Measurements from ENCODE around the gene SIRT2.
"Not testable (repeated sequence)": the region's sequence is repeated elsewhere in the genome, so short reads cannot be mapped to it uniquely, and the experiment has no call there.

SIRT2 gene

DNA sequence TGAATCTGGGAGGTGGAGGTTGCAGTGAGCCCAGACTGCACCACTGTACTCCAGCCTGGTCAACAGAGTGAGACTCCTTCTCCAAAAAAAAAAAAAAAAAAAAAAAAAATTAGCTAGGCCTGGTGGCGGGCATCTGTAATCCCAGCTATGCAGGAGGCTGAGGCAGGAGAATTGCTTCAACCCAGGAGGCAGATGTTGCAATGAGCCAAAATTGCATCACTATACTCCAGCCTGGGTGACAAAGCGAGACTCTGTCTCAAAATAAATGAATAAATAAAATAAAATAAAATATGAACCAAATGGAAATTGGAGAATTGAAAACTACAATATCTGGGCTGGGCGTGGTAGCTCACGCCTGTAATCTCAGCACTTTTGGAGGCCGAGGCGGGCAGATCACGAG is 70.2 kb downstream of the SIRT2 start:
- TF ChIP-seq GLIS1 (tag by site-specific recombination; IDR thresholded peaks at IDR 0.05) (peak; percentile 71), ZIC2 (tag by site-specific recombination; IDR thresholded peaks at IDR 0.05) (0 out of 2 replicates have a peak, but pooled peaks have one; percentile 9)
- ChIA-PET POLR2A (interaction anchor here (0.6 to 7.4 kb wide), 3 partner anchors 18 to 604 kb away, joined by 5 to 159 read pairs (median 5); partner anchors contain the start of gene HNRNPL), CTCF (interaction anchor here (1.1 to 1.5 kb wide), 2 partner anchors 15 to 101 kb away, joined by 3 to 9 read pairs; partner anchors contain the start of genes MRPS12 and SARS2)
- H3K9me3 ChIP-seq (ENCODE audit: control insufficient read depth, insufficient read depth, low read depth, low read length); H3K27ac ChIP-seq (ENCODE audit: extremely low read depth, low read depth, low read length); H3K4me3 ChIP-seq (ENCODE audit: low read depth, low read length): not testable (repeated sequence)
- peaks cover 30 to 37% of the 10 kb centered on the region in 2 experiments for H3K36me3 ChIP-seq (ENCODE audit: control insufficient read depth in 2 of 2, insufficient read depth in 1 of 2, low read length in 2 of 2)
- H3K4me1 ChIP-seq (ENCODE audit: control insufficient read depth, insufficient read depth, low read length), result peaks cover 19% of the 10 kb centered on the region
